ENCODE measurements around the gene TMEM120A.

- TF ChIP-seq, protein P1, sequence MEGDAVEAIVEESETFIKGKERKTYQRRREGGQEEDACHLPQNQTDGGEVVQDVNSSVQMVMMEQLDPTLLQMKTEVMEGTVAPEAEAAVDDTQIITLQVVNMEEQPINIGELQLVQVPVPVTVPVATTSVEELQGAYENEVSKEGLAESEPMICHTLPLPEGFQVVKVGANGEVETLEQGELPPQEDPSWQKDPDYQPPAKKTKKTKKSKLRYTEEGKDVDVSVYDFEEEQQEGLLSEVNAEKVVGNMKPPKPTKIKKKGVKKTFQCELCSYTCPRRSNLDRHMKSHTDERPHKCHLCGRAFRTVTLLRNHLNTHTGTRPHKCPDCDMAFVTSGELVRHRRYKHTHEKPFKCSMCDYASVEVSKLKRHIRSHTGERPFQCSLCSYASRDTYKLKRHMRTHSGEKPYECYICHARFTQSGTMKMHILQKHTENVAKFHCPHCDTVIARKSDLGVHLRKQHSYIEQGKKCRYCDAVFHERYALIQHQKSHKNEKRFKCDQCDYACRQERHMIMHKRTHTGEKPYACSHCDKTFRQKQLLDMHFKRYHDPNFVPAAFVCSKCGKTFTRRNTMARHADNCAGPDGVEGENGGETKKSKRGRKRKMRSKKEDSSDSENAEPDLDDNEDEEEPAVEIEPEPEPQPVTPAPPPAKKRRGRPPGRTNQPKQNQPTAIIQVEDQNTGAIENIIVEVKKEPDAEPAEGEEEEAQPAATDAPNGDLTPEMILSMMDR (IDR thresholded peaks at IDR 0.05; ENCODE audit: poor library complexity), result no peak
- TF ChIP-seq EZH2 (IDR thresholded peaks at IDR 0.05; ENCODE audit: borderline replicate concordance), result no peak
These were observed 3.6 kb upstream of the TMEM120A start for GRCh38 chr7:75998038-75998437.

Measured in hepatocyte (in vitro differentiated cells).